Psoas muscle (tissue), 8 donors: ENCODE measurements around the gene GYPA. TPM values are rescaled to one million over a fixed set of nuclear protein-coding genes. Genes with fewer than 3 reads are reported as not detected.
"Not testable (repeated sequence)": the region's sequence is repeated elsewhere in the genome, so short reads cannot be mapped to it uniquely, and the experiment has no call there.

Source experiments
- ATAC-seq, 4 donors: fragments of 200-7000 bp; cut with Tn5 transposase; one replicate each; pipeline ENCODE4 v1.9.1; 2020; ENCODE audit warnings: moderate library complexity in 3 of 4, mild to moderate bottlenecking in 2 of 4
- DNase-seq, 2 donors: peaks; one replicate each; pipeline ENCODE4 v3.0.0-alpha.2; 2020
- H3K27ac ChIP-seq: fragments of 200-600 bp; one replicate; pipeline ENCODE4 v1.8.0; 2022
- H3K27me3 ChIP-seq, 3 donors: fragments of 200-600 bp in 1 of 3; one replicate each; pipeline versions ENCODE4 v1.6.1 to v1.8.0; 2013 to 2022; ENCODE audit warnings: low read length in 2 of 3, mild to moderate bottlenecking in 2 of 3, moderate library complexity in 1 of 3; ENCODE audit not compliant: insufficient read depth in 3 of 3
- H3K36me3 ChIP-seq, 2 donors: fragments of 200-600 bp in 1 of 2; one replicate each; pipeline versions ENCODE4 v1.6.1 to v1.8.0; 2013 to 2022; ENCODE audit warnings: low read depth in 1 of 2, mild to moderate bottlenecking in 1 of 2, moderate library complexity in 1 of 2; ENCODE audit not compliant: insufficient read depth in 1 of 2
- H3K4me1 ChIP-seq: fragments of 200-600 bp; one replicate; pipeline ENCODE4 v1.8.0; 2022
- H3K4me3 ChIP-seq: fragments of 200-600 bp; one replicate; pipeline ENCODE4 v1.8.0; 2022; ENCODE audit warnings: mild to moderate bottlenecking
- H3K9me3 ChIP-seq: fragments of 200-600 bp; one replicate; pipeline ENCODE4 v1.8.0; 2022
- WGBS, 3 donors: extraction: QIAGEN DNeasy Blood & Tissue Kit; methylation state at CpG; one replicate each; pipeline versions ENCODE4 v1.1.6 to v1.1.7; 2013; 5-methylcytosine and 5-hydroxymethylcytosine counted together
- intact Hi-C, 2 donors: fragments of 100-400 bp; cut with DNase I; formaldehyde crosslinking; loops; one replicate each; pipeline versions ENCODE4 v1.11.0 to v1.14.2; 2022
- long read RNA-seq, 2 donors: library from polyadenylated mRNA; unstranded; transcript quantifications; one replicate each; pipeline ENCODE4 v2.0.0, GENCODE V29; 2021
- polyA plus RNA-seq, 3 donors: library from polyadenylated mRNA; stranded (reverse); fragments of 200-250 nt; gene quantifications; one replicate each; pipeline ENCODE4 v1.2.3, GENCODE V29; 2013
- total RNA-seq, 4 donors: library from RNA; stranded (reverse); fragmentation: NEBNext Ultra II Directional in 2 of 4; extraction: Animal tissue kit (Norgen Biotek cat#: 25700) in 2 of 4; gene quantifications; one replicate each; pipeline versions ENCODE4 v1.2.1 to v1.2.4, GENCODE V29; 2021 to 2023
- TF ChIP-seq, protein P1 (sequence below): fragments of 200-600 bp; IDR thresholded peaks from one replicate; pipeline ENCODE4 v1.8.0; 2022; ENCODE audit warnings: antibody characterized with exemption
- donor health status: healthy with polysubstance abuse.
- donor health status: DM: no; HTN: no; CAD: no; lungs with moderate emphysema.
- donor health status: Bipolar disorder and iron deficiency.
- donor health status: healthy.
- donor health status: DM: yes; HTN: yes; CAD: no.
- donor health status: DM: no; HTN: no; CAD: no.
- donor health status: DM: no; HTN: no; CAD: no.
- donor health status: DM: yes; HTN: yes; CAD: no.

GYPA gene
- under 1 TPM in 1 of 4 donors, not detected in 3; 0.81 TPM for total RNA-seq
- polyA plus RNA-seq, result not detected
- long read RNA-seq, donor 1, result 0 reads
- long read RNA-seq, donor 2, result 0 reads

DNA sequence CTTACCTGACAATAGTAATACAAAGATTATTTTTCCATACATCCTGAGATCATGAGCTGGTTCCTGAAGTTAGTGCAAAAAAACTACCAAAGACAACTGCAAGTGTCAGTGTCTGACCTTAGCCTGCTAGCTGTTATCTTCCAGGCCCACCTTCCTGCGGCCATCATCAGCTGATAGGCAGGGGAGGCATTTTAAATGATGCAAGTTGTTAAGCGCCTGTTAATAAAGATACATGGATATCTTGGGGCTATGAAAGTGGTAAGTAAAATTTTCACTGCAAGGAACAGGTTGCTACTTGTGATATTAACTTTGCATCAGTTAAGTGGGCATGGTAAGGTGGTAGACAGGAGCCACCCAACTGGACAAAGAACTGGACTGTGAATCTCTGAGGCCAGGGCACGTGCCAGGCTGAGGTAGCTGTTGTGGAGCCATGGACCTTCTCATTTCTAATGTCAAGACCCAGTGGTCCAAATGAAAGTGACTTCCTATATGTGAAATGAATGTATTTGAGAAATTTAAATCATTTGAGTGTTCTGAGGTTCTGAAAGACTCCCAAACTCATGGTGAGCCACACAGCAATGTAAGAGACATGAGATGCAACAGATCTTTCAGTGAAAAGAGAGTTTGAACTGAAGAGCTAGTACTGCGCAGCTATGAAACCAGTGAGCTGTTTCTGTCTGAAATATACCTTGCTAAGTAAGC lies at the start of gene GYPA:
Gene GYPA, minus strand, starts transcription at position 125 of the 702 bp plus-strand sequence. Its CDS starts 83 bp downstream, at position 42.
- 82 to 87% (median 85%) methylated on average over 4 of the region's 4 CpGs for WGBS, 3 donors
- H3K9me3 ChIP-seq, H3K4me3 ChIP-seq, H3K4me1 ChIP-seq, H3K27me3 ChIP-seq, H3K27ac ChIP-seq, ATAC-seq, intact Hi-C loops, DNase-seq, H3K36me3 ChIP-seq: not testable (repeated sequence)

DNA sequence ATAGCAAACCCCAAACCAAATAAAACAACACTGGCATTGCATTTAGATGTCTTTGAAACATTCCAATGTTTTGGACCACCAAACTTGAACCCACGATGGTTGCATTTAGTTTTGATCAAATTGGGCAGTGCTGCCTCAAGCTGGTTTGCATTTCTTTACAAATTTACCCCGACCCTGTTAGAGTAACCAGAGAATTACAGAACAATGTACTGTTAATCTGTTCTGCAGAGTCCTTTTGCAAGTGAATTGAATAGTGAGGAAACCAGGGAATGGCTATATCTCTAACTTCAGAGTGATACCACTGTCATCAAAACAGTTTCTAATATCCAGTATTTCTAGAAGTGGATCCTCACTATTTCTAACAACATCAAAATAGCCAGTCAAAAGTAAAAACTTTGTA lies 49.5 kb upstream of the GYPA start:
- DNase-seq, result no peak
- ATAC-seq, result no peak
- intact Hi-C loops, result no loop called here
- Histone ChIP-seq H3K9me3 (no peaks in the 10 kb centered on the region), H3K36me3 (no peaks in the 10 kb centered on the region), H3K4me1 (no peaks in the 10 kb centered on the region), H3K27ac (no peak overlapping the region), H3K27me3 (peaks cover 0 to 2% (median 0%) of the 10 kb centered on the region in 3 donors), H3K4me3 (no peak overlapping the region)
- TF ChIP-seq, protein P1, sequence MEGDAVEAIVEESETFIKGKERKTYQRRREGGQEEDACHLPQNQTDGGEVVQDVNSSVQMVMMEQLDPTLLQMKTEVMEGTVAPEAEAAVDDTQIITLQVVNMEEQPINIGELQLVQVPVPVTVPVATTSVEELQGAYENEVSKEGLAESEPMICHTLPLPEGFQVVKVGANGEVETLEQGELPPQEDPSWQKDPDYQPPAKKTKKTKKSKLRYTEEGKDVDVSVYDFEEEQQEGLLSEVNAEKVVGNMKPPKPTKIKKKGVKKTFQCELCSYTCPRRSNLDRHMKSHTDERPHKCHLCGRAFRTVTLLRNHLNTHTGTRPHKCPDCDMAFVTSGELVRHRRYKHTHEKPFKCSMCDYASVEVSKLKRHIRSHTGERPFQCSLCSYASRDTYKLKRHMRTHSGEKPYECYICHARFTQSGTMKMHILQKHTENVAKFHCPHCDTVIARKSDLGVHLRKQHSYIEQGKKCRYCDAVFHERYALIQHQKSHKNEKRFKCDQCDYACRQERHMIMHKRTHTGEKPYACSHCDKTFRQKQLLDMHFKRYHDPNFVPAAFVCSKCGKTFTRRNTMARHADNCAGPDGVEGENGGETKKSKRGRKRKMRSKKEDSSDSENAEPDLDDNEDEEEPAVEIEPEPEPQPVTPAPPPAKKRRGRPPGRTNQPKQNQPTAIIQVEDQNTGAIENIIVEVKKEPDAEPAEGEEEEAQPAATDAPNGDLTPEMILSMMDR, result no peak
- WGBS, 3 donors, result 13 to 34% (median 21%) methylated on average over 2 of the region's 2 CpGs

DNA sequence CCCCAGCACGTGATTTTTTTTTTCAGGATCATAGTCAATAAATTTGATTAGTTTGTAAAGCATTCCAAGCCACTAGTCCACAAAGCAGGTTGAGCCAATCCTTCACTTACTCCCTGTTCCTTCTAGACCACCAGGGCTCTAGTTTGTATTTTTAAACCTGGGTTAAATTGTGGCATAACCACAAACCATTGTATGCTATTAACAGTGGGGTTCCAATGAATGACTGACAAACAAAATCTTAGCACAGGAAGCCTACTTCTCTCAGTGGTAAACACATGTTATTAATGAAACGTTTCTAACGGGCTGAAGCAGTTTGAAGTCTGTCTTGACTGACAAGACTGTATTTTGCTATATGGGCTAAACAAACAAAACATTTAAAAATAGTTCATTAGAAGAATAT lies 48.6 kb upstream of the GYPA start:
- no peak for ATAC-seq
- H3K27me3 ChIP-seq, result no peaks in the 10 kb centered on the region
- intact Hi-C loops, result no loop called here
- no peak overlapping the region for H3K27ac ChIP-seq
- no peak for DNase-seq
- H3K36me3 ChIP-seq, result no peaks in the 10 kb centered on the region
- H3K4me3 ChIP-seq, result no peak overlapping the region
- H3K4me1 ChIP-seq, result no peaks in the 10 kb centered on the region
- TF ChIP-seq, protein P1, result no peak
- WGBS, 3 donors, result 42 to 46% (median 44%) methylated on average over 3 of the region's 3 CpGs
- H3K9me3 ChIP-seq, result no peaks in the 10 kb centered on the region

DNA sequence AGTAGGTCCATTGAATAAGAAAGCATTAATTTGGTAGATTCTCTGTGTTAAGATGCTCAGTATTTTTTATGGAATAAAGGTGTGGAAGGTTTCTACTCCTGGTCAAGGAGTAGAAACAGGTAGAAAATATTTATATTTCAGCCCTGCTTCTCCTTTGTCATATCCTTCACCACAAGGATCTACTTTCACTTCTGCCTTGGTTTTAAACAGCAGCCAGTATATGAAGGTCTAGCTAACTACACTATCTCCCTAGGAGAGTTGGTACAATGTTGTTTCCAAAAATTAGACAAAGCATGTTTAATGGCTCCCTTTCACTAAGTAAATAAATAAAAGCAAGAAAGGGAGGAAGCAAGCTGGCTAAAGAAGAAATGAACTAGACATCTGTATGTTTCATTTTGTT lies 44.6 kb upstream of the GYPA start:
- no peaks in the 10 kb centered on the region for H3K27me3 ChIP-seq
- intact Hi-C loops, result no loop called here
- DNase-seq (no peak), ATAC-seq (no peak)
- H3K9me3 ChIP-seq, result no peaks in the 10 kb centered on the region
- no peaks in the 10 kb centered on the region for H3K4me1 ChIP-seq
- H3K27ac ChIP-seq, result no peak overlapping the region
- no peak overlapping the region for H3K4me3 ChIP-seq
- H3K36me3 ChIP-seq, result no peaks in the 10 kb centered on the region
- TF ChIP-seq, protein P1, result no peak

DNA sequence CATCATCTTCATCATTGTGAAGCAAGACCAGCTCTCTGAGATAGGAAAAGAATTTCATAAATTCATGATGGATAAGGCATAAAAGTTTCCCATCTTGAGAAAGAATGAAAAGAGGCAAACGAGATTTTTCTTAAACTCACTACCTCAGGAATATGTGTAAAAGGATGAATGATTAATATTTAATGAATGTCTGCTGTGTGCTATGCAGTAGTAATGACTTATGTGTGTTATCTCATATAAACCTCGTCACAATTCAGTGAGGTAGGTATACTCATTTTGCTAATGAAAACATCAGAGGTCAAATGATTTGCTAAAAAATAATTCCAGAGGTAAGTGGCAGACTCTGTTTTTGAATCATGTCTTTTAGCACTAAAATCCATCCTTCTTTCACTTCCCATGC lies 42.6 kb upstream of the GYPA start:
- Histone ChIP-seq H3K9me3 (no peaks in the 10 kb centered on the region), H3K36me3 (no peaks in the 10 kb centered on the region), H3K27ac (no peak overlapping the region), H3K4me1 (no peaks in the 10 kb centered on the region), H3K4me3 (no peak overlapping the region), H3K27me3 (no peaks in the 10 kb centered on the region)
- no peak for DNase-seq
- TF ChIP-seq, protein P1, result no peak
- WGBS, 3 donors, result 74 to 80% (median 76%) methylated on average over 2 of the region's 2 CpGs
- intact Hi-C loops, result no loop called here
- ATAC-seq, result no peak
